Tongue (tissue), 2 donors: ENCODE data around the gene HOATZ. TPM values are rescaled to one million over a fixed set of nuclear protein-coding genes. Genes with fewer than 3 reads are reported as not detected.

Experiments
- DNase-seq: peaks from one replicate; pipeline ENCODE4 v3.0.0-alpha.2; 2015
- total RNA-seq: library from RNA; depleted of rRNA; stranded (reverse); fragments of >200 nt; gene quantifications from one replicate; pipeline ENCODE4 v1.2.3, GENCODE V29; 2014

The HOATZ gene
- not detected for total RNA-seq

DNA sequence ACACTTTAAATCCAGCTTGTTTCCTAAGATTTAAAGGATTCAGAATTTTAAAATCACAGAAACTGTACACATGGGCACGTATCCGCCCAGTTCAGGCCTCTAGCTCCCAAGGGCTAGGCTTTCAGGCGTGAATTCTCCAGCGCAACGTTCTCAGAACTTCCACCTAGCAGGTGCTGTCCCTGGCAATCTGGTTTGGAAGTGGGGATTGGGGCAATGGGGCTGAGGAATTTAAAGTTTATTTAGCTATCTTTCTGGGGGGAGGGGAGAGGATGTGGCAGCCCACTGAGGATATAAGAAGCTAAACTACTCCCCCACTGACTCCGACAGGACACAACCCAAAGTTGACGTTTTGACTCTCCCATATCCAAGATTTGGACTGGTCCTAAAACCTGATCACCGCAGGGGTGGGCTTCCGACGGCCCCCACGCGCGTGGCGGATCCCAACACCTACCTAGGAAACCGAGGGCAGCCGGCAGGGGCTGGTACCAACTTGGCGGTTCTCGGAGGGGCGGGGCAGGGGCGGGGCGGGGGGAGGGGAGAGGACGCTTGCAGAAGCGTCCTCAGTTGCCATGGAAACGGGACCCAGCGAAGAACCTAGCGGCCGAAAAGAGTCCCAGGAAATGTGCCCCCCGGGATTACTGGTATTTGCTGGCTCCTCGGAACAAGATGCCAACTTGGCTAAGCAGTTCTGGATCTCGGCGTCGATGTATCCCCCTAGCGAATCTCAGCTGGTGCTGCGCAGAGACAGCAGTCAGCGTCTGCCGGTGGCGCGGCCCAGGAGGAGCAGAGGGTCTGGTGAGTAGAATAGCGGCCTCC is at the start of gene HOATZ:
TSS of gene HOATZ (plus strand) at position 563 of the 816 bp plus-strand sequence. CDS start at position 570, 7 bp downstream.
- peak; percentile 48 for DNase-seq

DNA sequence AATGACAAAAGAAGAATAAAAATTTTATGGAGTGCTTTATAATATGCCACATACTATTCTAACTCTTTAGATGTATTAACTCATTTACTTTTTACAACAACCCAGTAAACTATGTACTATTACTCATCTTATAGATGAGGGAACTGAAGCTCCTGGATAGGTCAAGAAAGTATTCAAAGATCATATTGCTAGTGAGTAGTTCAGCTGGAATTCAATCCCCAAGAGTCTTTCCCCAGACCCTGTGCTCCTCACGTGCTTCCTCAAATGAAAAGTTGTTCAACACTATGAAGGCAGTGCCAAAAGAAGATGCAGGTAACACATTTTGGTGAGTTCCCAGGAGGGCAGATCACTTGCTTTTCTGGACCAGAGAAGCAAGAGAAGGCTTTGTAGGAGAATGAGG is 49.2 kb upstream of the HOATZ start:
- no peak for DNase-seq

- DNase-seq, result no peak
These were observed 48.0 kb upstream of the HOATZ start for GRCh38 chr11:111466615-111467014.

DNA sequence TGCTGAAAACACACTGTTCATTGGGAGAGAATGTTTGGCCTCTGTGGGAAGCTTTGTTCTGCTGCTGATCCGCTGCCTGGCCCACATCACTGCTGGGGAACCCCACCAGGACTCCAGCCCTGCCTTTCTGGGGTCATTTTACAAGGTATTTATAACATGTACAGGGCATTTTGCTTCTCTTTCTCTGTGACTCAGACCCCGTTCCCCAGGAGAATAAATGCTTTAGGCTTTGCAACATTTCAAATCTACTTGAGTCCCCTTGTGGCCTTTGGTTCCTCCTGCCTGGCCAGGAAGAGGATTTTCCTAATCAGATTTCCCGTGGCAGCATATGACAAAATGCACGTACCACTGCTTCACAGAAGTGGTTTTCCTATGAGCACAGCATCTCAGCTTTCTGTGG is 45.4 kb upstream of the HOATZ start:
- peak; percentile 25 for DNase-seq

GRCh38 chr11:111472228-111472627 is 42.4 kb upstream of the HOATZ start:
- DNase-seq, result no peak

DNA sequence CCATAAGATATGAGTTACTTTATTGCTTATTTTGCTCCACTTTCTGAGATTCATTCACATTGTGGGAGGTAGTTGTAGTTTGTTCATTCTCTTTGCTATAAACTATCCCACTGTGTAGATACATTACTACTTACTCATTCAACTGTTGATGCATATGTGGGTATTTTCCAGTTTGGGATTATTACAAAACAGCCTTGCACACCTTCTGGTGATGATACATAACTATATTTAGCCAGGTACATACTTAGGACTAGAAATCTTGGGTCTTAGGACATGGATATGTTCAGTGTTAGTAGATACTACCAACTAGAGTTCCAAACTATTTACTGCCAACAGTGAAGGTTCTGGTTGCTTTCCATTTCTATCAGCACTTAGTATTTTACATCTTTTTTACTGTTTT is 40.1 kb upstream of the HOATZ start:
- DNase-seq, result no peak

DNA sequence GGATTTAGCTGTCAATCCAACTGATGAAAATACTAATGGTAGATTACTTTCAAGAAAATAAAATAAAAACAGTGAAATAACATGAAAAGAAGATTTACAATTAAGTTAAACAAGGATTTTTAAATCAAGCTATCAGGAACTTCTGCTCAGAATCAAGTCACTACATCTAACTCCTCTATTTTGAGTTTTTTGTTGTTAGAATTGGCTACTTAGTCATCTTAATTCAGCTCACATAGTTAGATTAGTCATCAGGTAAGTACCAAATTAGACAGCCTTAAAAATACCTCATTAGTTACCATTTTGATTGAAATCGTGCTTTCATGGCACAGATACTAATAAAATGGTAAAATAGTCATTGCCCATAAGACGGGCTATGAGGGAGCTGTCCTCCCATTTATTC is 38.2 kb upstream of the HOATZ start:
- no peak for DNase-seq

GRCh38 chr11:111476956-111477355 is 37.6 kb upstream of the HOATZ start:
- DNase-seq, result peak; percentile 76

DNA sequence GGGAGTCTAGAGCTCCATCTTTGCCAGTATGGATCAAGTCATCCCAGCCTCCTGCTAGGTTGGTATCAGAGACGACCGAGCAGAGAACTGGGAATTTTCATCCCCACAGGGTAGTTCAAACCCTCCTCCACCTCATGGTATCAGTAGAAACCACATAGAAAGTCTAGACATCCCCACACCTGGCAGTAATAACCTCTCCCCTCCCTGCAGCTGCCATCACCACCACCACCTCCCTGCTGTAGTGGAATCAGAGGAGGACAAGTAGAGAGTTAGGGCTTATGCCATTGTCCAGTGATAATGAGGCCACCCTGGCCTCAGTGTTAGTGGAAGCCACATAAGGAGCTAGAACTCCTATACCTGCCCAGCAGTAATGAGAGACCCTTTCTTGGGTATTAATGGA is 36.7 kb upstream of the HOATZ start:
- no peak for DNase-seq

- DNase-seq, result no peak
These were observed 34.9 kb upstream of the HOATZ start for GRCh38 chr11:111479666-111480065.

DNA sequence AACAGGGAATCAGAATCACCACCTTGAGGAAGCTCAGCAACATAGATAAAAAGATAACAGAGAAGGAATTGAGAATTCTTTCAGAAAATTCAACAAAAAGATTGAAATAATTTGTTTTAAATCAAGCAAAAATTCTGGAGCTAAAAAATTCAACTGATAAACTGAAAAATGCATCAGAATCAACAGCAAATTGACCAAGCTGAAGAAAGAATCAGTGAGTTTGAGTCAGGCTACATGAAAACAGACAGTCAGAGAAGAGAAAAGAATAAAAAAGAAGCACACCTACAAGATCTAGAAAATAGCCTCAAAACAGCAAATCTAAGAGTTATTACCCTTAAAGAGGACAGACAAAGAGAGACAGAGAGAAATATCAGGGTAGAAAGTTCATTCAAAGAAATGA is 31.1 kb upstream of the HOATZ start:
- no peak for DNase-seq

DNA sequence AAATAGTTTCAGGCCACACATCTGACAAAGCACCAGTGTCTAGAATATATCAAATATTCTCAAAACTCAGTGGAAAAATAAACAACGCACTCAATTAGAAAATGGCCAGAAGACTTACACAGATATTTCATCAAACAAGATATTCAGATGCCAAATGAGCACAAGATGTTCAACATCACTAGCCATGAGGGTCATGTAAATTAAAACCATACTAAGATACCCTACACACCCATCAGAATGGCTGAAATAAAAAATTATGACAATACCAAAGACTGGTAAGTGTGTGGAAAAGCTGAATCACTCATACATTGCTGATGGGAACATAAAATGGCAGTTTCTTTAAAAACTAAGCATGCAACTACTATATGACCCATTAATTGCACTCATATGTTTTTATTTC is 24.1 kb upstream of the HOATZ start:
- no peak for DNase-seq

DNA sequence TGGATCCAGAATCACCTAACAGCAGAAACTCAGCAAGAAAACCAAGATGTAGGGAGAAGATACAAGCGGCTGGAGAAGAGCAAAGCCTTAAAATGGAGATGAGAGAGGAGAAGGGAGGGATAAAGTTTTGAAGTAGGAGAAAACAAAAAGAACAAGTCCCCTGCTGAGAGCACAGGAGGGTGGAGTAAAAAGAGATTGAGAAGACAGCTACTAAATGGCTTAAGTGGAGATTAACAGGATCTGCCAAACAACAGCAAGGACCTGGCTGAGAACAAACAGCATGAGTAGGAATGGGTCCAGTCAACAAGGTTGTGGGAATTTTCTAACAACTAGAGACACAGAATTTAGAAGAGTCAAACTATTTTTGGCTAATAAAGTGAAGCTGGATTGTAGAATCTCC is 20.5 kb upstream of the HOATZ start:
- no peak for DNase-seq

DNA sequence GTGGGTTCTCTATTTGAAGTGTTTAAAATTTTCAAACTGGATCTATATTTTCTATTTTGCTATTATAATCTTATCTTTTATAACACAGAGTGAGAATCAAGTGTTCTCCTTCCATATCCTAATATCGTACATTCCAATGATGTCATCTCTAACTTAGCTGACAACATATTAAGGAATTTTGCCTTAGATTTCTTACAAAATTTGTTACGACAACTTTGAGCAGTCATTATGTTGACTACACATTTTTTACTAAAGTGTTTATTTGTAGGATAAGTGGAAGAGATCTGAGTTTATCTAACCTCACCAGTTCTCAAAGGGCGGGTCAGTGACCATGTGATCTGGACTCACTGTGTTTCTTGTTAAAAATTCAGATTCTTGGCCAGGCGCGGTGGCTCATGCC is 15.1 kb upstream of the HOATZ start:
- DNase-seq, result no peak

GRCh38 chr11:111500481-111500880 is 14.1 kb upstream of the HOATZ start:
- DNase-seq, result no peak

DNA sequence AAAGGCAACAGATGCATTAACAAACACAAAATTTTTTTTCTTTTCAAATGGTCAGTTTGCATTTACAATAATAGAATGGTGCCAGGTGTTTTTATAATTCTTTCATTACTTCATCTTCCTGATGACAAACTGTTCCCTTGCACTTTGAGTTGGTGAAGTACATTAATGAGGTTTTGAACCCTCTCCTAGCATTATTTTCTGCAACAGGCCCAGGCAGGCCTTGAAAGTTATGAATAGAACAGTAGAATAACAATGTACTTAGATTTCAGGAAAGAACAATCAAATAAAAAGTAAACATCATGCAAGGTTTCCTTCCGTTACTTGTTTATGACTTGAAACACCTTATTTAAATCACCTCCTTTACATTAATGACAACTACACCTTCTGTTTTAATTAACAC is 12.0 kb upstream of the HOATZ start:
- DNase-seq, result no peak

GRCh38 chr11:111510311-111510710 is 4.3 kb upstream of the HOATZ start:
- no peak for DNase-seq

- DNase-seq, result peak; percentile 34
These were observed 2.0 kb upstream of the HOATZ start, which contains the start of gene BTG4 for GRCh38 chr11:111512296-111513239. BTG4 (minus strand) TSS chr11:111512386; CDS start chr11:111498776, 13,610 bp downstream.

GRCh38 chr11:111513240-111513605 is 1.4 kb upstream of the HOATZ start:
- peak; percentile 8 for DNase-seq

DNA sequence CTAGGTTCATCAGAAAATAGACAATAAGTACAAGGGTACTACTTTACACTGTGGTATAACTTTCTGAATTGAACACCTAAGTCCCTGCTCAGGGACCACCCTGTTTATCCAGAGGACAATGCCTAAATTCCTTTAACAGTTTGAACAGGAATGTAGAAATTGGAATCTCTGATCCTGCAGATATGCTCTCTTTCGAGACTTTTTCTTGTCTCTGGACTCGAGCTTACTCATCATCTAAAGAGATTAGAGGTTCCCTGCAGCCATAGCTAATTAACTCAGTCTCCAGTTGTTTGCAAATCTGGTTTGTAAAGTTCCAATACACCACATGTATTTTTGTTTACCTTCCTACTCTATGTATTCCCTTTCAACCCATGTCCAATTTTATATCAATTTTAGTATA is 1.0 kb downstream of the HOATZ start:
- DNase-seq, result no peak

- DNase-seq, result no peak
These were observed 4.1 kb downstream of the HOATZ start for GRCh38 chr11:111518668-111519067.

- no peak for DNase-seq
These were observed 6.0 kb downstream of the HOATZ start for GRCh38 chr11:111520560-111520959.

- DNase-seq, result no peak
These were observed 6.6 kb downstream of the HOATZ start for GRCh38 chr11:111521135-111521534.
